HG03432 (cell line): ENCODE results near the gene STK38.
"Not testable (repeated sequence)": the region's sequence is repeated elsewhere in the genome, so short reads cannot be mapped to it uniquely, and the experiment has no call there.

ENCODE experiments used
- ATAC-seq: cut with Tn5 transposase; IDR thresholded peaks from one replicate; pipeline ENCODE4 v1.9.1; 2021; ENCODE audit warnings: mild to moderate bottlenecking, moderate library complexity; ENCODE audit not compliant: unreplicated experiment

The STK38 gene

GRCh38 chr6:36491378-36491965, 55.8 kb downstream of the STK38 start:
- no peak for ATAC-seq

DNA sequence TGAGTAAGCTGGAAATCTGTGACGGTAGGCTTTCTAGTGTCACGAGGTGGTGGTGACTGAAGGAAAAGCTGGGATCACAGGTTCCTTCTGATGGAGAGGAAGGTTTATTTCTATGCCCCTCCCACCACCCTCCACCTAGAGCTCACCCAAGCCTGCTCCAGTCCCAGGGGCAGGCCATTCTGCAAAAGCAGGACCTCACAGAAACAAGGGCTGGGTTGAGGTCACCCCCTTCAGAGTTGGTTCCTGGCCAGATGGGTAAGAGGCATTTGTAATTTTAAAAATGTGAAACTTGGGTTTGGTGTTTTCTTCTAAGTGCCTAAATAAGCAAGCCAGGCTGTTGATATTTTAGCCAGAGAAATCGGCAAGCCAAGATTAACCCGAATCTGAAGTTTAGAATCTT, 57.9 kb downstream of the STK38 start:
- no peak for ATAC-seq

GRCh38 chr6:36488221-36488620, 59.1 kb downstream of the STK38 start:
- no peak for ATAC-seq

- no peak for ATAC-seq
These were observed 59.6 kb downstream of the STK38 start for GRCh38 chr6:36487698-36488097.

- no peak for ATAC-seq
These were observed 62.5 kb downstream of the STK38 start for GRCh38 chr6:36484736-36485135.

DNA sequence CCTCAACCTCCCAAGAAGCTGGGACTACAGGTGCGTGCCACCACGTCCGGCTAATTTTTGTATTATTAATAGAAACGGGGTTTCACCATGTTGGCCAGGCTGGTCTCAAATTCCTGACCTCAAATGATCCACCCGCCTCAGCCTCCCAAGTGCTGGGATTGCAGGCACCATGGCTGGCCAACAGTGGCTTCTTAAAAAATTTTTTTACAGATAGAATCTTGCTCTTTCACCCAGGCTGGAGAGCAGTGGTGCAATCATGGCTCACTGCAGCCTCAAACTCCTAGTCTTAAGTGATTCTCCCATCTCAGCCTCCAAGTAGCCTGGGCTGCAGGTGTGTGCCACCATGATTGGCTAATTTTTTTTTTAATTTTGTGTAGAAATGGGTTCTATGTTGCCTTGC, 64.0 kb downstream of the STK38 start:
- not testable (repeated sequence) for ATAC-seq

- ATAC-seq: no peak
These were observed 68.0 kb downstream of the STK38 start for GRCh38 chr6:36479256-36479655.

- no peak for ATAC-seq
These were observed 69.2 kb downstream of the STK38 start for GRCh38 chr6:36478051-36478526.

DNA sequence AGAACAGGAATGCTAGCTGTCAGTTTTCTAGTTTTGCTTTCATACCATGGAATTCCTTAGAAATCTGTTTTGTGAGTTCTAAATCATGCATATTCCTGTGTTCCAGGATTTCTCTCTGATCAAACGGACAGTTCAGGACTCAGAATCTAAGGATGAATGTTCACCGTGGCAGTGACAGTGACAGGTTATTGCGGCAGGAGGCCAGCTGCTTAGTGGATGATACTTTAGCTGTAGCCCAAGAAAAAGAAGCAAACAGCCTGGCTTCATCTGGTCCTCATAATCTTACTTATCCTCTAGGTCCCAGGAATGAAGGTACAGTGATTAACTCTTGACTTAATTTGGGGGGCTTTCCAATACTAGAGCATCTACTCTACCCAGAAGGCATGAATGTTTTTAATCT, 77.3 kb downstream of the STK38 start:
- ATAC-seq: no peak

DNA sequence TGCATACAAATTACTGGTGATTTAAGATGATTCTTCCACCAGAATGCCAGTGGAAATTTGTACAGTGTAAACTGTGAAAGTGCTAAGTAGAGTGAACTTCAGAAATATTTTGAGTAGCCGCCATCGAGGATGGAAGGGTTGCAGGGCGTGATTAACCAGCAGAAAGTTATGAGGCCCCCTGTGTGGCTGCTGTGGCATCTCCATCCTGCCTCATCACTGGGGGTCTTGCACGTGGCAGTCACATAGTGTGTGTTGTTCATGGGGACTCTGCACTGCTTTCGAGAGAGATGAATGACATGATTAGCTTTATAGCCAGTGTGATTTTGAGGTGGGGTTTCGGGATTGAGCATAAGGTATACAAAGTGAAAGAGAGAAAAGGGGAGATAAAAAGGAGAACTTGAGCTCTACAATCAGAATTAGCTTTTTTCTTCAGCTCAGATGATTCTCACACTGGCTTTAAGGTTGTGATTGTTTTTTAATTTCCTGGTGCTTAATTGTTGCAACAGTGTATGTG, 78.1 kb downstream of the STK38 start:
- ATAC-seq: no peak

- ATAC-seq: no peak
These were observed 79.7 kb downstream of the STK38 start for GRCh38 chr6:36467625-36468024.

DNA sequence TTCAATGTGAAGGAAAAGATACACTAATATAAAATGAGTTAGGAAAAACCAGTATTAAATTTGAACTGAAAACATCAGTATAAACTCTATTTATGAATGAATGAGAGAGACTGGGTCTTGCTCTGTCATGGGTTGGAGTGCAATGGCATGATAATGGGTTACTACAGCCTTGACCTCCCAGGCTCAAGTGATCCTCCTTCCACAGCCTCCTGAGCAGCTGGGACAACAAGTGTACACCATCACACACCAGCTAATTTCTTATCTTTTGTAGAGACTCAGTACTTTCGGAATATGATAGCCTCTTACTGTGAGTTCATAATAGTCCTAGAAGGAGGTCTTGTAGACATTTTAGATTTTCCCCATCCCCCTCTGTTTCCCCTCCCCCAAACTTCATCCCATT, 83.0 kb downstream of the STK38 start:
- ATAC-seq: no peak

GRCh38 chr6:36463676-36464075, 83.6 kb downstream of the STK38 start:
- ATAC-seq: no peak

GRCh38 chr6:36461646-36462045, 85.6 kb downstream of the STK38 start:
- ATAC-seq: no peak

DNA sequence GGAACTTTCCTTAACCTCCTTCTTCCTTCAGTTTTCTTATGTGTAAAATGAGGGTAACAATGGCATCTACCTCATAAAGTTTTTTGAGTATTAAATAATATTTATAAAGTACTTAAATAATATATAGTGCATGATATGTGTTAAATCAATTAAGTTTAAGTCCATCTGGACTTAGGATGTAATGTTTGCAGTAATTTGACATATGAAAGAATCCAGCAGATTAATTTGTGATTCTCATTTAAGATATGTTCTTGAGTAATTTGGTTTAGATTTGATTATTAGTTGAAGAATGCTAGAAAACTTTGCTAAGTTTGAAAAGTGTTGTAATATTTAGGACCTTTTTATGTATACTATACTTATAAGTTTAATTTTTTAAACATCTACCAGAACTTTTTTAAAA, 86.4 kb downstream of the STK38 start:
- no peak for ATAC-seq

DNA sequence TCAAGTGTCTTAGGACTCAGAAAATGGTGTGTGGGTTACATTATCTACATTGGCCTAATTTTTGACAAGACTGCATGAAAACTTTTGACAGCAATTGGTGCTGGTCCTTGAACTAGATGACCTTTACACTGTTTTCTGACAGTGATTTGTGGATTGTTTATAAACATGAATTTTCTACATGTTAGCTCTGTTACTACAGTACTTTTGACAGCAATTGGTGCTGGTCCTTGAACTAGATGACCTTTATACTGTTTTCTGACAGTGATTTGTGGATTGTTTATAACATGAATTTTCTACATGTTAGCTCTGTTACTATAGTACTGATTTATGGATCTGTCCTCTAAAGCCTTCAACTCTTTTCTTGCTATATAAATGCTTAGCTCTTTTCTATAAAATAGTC, 87.8 kb downstream of the STK38 start:
- no peak for ATAC-seq

DNA sequence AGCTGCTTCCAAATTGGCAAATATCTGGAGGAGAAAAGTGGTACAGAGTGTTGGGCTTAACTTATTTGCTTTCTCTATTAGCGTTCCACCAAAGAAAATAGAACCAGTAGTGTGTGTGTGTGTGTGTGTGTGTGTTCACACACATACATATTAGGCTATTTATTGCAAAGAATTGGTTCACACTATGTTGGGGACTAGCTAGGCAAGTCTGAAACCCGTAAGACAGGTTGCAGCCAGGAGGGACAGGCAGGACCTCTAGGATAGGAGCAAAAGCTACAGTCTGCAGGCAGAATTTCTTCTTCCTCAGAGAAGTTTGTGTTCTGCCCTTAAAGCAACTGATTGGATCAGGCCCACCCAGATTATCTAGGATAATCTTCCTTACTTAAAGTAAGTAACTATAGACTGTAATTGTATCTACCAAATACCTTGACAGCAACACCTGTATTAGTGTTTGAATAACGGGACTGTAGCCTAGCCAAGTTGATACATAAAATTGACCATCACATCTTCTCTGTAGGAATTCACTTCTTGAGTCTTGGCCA, 91.7 kb downstream of the STK38 start:
- no peak for ATAC-seq

- ATAC-seq: not testable (repeated sequence)
These were observed 94.4 kb downstream of the STK38 start for GRCh38 chr6:36452897-36453296.

DNA sequence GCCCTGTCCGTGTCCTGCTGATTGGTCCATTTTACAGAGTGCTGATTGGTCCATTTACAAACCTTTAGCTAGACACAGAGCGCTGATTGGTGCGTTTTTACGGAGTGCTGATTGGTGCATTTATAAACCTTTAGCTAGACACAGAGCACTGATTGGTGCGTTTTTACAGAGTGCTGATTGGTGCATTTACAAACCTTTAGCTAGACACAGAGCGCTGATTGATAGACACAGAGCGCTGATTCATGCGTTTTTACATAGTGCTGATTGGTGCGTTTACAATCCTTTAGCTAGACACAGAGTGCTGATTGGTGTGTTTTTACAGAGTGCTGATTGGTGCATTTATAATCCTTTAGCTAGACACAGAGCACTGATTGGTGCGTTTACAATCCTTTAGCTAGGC, 98.1 kb downstream of the STK38 start:
- ATAC-seq: not testable (repeated sequence)

DNA sequence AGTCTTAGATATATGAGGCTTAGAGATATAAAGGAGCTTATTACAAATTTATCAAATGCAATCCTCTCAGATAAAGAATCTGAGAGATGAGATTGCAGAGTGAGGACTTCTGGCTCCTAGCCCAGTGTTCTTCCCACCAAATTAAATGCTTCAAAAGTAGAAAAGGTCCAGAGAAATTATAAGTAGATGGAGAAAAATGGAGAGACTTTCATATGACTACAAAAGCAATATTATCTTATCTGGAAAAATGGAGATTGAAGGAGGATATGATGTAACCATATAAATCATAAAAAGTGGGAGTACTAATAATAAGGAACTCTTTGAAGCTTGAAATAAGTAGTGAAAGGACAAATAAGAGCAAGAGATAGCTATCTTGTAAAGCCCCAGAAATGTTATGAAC, 101.7 kb downstream of the STK38 start:
- no peak for ATAC-seq

DNA sequence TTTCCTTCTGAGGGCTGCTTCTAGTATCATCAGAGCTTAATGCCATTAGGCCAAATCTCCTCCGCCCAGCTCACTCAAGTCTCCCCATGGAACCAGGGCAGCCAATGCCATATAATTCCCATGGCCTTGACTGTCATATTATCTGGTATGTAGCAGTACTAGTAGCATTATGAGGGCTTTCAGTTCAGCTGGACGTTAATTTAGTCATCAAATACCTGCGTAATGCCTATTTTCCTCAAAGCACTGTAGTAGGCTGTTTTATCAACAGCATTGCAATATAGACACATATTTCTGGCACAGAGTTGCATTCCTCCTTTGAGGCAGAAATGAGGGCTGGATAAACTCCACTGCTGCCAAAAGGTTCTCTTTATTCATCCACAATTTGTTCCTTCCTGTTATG, 102.8 kb downstream of the STK38 start:
- no peak for ATAC-seq
